Inflammatory macrophage treated with lipopolysaccharide for 1 hour (primary cell): ENCODE data around the gene TCEAL5.
"Not testable (repeated sequence)": the region's sequence is repeated elsewhere in the genome, so short reads cannot be mapped to it uniquely, and the experiment has no call there.

Experiments
- DNase-seq, 2 donors: peaks; one replicate each; pipeline ENCODE4 v3.0.0-alpha.2; 2020 to 2022

The TCEAL5 gene

GRCh38 chrX:103233263-103233662, 43.3 kb downstream of the TCEAL5 start:
- no peak for DNase-seq

DNA sequence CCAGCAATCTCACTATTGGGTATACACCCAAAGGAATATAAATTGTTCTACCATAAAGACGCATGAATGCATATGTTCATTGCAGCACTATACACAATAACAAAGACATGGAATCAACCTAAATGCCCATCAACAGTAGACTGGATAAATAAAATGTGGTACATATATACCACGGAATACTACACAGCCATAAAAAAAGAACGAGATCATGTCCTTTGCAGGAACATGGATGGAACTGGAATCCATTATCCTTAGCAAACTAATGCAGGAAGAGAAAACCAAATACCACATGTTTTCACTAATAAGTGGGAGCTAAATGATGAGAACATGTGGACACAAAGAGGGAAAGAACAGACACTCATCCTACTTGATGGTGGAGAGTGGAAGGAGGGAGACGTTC, 50.6 kb downstream of the TCEAL5 start:
- DNase-seq = not testable (repeated sequence)
